ENCODE data around the gene SPRYD3. TPM values are rescaled to one million over a fixed set of nuclear protein-coding genes. Genes with fewer than 3 reads are reported as not detected.

The SPRYD3 gene
- total and polyA plus RNA-seq, 2 experiments from 2014 or later: 4.3 to 5.4 TPM

GRCh38 chr12:53113951-53114350 lies 34.8 kb upstream of the SPRYD3 start:
- no peaks in the 10 kb centered on the region for H3K79me2 ChIP-seq (replicated peaks; ENCODE audit: insufficient read depth)
- no peaks in the 10 kb centered on the region for H3K27me3 ChIP-seq (ENCODE audit: insufficient read depth)
- H3K4me1 ChIP-seq (ENCODE audit: insufficient read depth): no peaks in the 10 kb centered on the region
- H3K36me3 ChIP-seq (ENCODE audit: insufficient read depth): no peaks in the 10 kb centered on the region; the same call in 1 of the 2 replicates
- Mint-ChIP-seq H3K36me3 (ENCODE audit: low read depth) (peaks cover 3% of the 10 kb centered on the region; the same call in 1 of the 3 replicates), H3K9me3 (peaks cover 14% of the 10 kb centered on the region; the same call in 2 of the 3 replicates), H3K27me3 (ENCODE audit: insufficient read depth, low read depth, poor library complexity) (peaks cover 2% of the 10 kb centered on the region), H3K4me1 (no peaks in the 10 kb centered on the region; the same call in 2 of the 3 replicates), H3K4me3 (no peak overlapping the region), H3K27ac (no peak overlapping the region)
- no peak for DNase-seq (ENCODE audit: low spot score)
- ATAC-seq: no peak
- H3K4me3 ChIP-seq: no peak overlapping the region
- no peak overlapping the region for H3K4me2 ChIP-seq
- no peaks in the 10 kb centered on the region for H3K9me2 ChIP-seq (ENCODE audit: insufficient read depth)
- H2AFZ ChIP-seq: no peak overlapping the region; the same call in 1 of the 2 replicates
- H4K20me1 ChIP-seq (replicated peaks; ENCODE audit: insufficient read depth): no peaks in the 10 kb centered on the region
- no peak overlapping the region for H3K27ac ChIP-seq (ENCODE audit: low read depth)
- TF ChIP-seq EZH2 (IDR thresholded peaks at IDR 0.05; ENCODE audit: low read depth, unreplicated experiment) (no peak), CTCF (conservative IDR thresholded peaks at IDR 0.05; ENCODE audit: low read depth in 2 of 2) (no peak), CREB1 (CRISPR knock-in tag; IDR thresholded peaks at IDR 0.05; ENCODE audit: low read depth) (no peak), STAT1 (IDR thresholded peaks at IDR 0.05; ENCODE audit: unreplicated experiment) (no peak), ZNF462 (CRISPR knock-in tag; IDR thresholded peaks at IDR 0.05) (no peak), POLR2AphosphoS5 (IDR thresholded peaks at IDR 0.05; ENCODE audit: low read depth) (no peak), NANOG (IDR thresholded peaks at IDR 0.05; ENCODE audit: borderline replicate concordance) (no peak), ZNF331 (CRISPR knock-in tag; IDR thresholded peaks at IDR 0.05; ENCODE audit: low read depth) (no peak), JUNB (IDR thresholded peaks at IDR 0.05; ENCODE audit: unreplicated experiment) (no peak), EZH2phosphoT487 (IDR thresholded peaks at IDR 0.05; ENCODE audit: unreplicated experiment) (no peak), ZNF114 (CRISPR knock-in tag; IDR thresholded peaks at IDR 0.05) (no peak), REST (IDR thresholded peaks at IDR 0.05; ENCODE audit: unreplicated experiment) (no peak), ETS1 (IDR thresholded peaks at IDR 0.05) (no peak)
- 0 out of 2 replicates have a peak, but pooled peaks cover 4% of the 10 kb centered on the region for H3F3A ChIP-seq (replicated peaks; ENCODE audit: low read depth)

Data from GM23338 (cell line).